NCI-H748 (cell line): ENCODE data around the gene KCNS1.

Source experiments
- DNase-seq: peaks from one replicate; lab custom pipeline; 2025; ENCODE audit not compliant: unreplicated experiment; lab: John Stamatoyannopoulos, UW

Gene KCNS1

DNA sequence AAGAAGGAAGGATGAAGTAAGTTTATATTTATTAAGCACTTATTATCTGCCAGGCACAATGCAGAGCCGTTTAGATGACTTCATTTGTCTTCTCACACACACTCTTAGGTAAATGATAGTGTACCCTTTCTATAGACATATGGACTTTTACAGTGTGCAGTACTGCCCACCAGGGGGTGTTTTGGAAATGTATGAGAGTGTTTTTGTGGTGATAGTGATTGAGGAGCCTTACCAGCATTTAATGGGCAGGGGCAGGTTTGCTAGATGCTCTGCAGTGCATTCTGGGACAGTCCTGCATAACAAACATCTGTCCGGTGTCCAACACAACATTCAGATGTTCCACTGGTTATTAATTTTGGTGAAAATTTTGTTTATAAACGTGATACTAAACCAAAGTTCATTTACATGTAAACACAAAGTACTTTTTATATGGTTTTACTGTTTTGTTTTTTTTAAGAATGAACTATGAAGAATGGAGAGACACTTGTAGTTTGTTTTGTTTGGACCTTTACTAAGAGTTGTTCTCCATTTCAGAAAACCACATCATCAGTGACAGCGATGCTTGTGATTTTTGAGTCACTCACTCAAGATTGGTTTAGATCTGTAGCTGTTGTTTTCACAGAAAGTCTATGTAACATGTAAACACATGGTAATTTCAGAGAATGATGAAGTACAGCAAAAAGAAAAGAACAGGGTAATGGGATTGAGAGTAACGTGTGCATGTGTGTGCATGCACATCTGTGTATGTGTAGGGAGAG, 19.9 kb downstream of the KCNS1 start:
- no peak for DNase-seq

DNA sequence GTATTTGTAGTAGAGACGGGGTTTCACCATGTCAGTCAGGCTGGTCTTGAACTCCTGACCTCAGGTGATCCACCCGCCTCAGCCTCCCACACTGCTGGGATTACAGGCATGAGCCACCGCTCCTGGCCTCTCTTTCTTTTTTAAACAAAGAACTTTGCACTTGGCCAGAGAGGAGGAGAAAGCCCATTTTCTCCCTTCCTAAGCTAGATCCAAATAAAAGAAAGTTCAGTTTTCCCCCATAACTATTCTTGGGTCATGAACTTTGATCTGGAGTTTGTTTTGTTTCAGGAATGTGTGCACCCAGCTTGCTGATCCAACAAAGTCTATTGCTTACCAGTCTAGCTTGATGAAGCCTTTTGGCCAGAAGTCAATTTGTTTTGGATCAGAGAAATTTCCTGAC, 23.4 kb downstream of the KCNS1 start:
- no peak for DNase-seq

DNA sequence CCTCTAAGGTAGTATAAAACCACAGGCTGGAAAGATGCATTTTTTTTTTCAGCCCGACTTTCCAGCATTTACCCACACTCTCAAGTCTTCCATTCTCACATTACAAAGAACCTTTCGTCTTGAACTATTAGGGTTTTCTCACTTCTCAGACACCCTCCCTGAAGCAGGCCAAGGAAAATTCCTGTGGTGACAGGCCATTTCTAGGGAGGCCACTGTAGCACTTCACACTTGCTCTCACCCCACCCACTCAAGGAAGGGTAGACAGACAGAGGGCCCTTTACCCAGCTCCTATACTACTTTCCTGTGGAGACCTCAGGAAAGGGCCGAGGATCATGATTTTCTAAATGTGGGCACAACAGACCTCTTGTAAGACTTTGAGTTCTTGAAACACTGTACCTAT, 27.7 kb downstream of the KCNS1 start:
- DNase-seq: no peak

DNA sequence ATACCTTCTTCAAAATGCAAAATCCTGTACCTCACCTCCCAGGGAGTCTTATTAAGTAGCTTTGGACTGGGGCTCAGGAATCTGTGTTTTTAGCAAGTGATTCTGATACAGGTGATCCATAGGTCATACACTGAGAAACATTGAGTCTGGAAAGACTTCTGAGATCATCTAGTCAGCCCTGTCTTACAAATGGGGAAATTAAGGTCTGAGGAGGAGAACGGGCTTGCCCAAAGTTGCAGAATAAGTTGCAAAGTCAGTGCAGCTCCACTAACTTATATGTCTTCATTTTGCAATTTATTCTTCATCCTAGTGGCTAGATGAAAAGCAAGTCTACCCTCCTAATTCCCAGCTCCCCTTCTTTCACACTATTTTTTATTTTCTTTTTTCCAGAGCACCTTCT, 28.9 kb downstream of the KCNS1 start:
- no peak for DNase-seq

DNA sequence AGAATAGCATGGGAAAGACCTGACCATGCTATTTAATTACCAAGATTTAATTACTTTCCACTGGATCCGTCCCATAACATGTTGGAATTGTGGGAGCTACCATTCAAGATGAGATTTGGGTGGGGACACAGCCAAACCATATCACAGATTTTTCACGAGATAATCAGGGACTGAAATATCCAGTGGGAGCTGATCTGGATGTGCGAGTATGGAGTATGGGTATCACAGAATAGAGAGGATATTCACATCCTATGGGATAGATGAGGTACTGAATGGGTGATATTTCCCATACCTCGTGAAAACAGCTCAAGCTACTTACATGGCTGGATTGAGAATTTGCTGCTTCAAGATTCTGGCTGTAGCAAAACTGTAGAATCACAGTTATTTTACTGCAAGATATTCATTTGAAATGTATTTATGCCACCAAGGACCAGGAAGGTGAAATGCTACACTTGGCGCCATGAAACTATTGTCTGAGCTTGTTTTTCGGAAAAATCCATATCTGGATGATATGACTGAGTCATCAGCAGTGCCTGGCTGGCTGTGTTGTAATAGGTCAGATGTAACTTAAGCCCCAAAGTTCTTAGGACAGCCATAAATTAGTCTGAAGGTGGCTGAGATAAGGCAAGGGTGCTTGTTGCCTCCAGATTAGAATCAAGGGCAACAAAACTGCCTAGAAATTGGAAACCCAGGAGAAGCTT, 29.8 kb downstream of the KCNS1 start:
- no peak for DNase-seq

DNA sequence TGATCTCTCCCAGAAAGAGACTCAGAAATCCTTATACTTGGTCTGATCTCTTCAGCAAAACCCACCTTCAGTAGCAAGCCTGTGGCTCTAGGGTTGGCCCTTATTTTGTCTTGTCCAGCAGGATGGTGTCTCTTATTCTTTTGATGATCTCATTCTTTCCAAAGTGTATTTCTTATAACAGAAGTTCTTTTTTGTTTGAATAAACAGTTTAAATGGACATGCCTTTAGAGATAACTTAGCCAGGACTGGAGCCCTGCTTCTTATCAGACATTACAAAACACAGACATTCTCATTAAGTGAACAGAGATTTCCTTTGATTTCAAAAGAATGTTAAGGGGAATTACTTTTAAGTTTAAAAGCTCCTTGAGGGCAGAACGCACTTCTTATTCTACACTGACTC, 31.7 kb downstream of the KCNS1 start:
- DNase-seq: no peak

DNA sequence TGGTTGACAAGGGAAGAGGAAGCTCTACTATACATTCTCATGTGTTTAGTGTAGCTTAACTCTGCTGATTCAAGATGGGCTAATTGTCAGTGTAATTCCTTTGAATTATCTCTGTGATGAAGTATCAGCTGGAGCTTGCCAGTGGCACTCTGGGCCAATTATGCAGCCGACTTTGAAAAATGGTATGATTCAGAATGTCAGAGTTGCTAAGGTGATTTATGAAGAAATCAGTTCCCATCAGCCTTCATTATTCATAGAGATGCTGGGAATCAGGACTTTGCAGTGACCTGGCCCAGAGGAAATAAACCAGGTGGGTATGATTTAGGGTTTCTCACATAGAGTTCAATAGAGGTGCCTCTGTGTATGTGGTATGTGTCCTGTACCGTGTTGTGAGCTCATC, 33.4 kb downstream of the KCNS1 start:
- DNase-seq: no peak

DNA sequence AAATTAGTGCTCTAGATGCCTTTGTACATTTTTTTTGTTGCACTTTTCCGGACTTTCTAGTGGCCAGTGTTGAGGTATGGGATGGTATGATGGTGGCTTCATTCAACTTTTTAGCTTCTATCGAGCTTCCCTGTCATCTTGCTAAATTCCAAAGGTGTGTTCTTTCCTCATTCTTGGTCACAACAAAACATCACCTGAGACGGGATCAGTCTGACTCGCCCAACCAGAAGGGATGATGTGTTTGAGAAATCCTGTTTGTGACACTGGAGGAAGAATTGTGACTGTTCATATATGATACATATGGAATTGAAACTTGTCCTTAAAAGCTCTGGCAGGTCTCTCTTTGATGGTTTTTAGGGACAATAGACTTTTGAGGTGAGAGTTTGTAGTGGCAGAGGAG, 33.8 kb downstream of the KCNS1 start:
- DNase-seq: no peak

DNA sequence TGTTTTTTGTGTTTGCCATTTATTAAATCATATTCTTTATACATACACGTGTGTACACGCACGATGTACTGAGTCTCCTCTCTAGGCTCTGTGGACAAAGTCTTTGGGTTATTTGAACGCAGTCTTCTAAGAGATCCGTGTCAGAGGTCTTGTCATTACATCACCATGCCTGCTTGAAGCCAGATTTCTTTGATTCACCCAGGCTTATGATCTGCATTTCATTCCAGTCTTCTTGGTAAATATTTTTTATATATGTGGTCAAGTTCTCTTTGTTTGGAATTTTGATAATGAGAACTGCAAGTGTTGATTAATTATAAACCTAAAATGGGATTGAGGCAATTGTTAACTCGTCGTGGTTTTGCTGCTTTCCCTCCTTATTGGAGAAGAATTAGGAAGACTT, 34.6 kb downstream of the KCNS1 start:
- DNase-seq: no peak

DNA sequence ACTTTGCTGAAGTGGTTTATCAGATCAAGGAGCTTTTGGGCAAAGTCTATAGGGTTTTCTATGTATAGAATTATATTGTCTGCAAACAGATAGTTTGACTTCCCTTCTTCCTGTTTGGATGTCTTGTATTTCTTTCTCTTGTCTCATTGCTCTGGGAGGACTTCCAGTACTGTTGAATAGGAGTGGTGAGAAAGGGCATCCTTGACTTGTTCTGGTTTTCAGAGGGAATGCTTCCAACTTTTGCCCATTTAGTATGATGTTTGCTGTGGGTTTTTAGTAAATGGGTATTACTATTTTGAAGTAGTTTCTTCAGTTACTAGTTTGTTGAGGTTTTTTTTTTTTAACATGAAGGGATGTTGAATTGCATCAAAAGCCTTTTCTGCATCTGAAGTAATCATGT, 36.1 kb downstream of the KCNS1 start:
- DNase-seq: no peak

DNA sequence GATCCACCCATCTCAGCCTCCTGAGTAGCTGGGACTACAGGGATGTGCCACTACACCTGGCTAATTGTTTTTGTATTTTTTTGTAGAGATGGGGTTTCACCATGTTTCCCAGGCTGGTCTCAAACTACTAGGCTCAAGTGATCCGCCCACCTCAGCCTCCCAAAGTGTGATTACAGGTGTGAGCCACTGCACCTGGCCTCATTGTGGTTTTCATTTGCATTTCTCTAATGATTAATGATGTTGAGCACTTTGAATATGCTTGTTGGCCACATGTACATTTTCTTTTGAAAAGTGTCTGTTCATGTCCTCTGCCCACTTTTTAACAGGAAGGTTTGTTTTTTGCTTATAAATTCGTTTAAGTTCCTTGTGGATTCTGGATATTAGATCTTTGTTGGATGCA, 37.8 kb downstream of the KCNS1 start:
- DNase-seq: peak; percentile 2

DNA sequence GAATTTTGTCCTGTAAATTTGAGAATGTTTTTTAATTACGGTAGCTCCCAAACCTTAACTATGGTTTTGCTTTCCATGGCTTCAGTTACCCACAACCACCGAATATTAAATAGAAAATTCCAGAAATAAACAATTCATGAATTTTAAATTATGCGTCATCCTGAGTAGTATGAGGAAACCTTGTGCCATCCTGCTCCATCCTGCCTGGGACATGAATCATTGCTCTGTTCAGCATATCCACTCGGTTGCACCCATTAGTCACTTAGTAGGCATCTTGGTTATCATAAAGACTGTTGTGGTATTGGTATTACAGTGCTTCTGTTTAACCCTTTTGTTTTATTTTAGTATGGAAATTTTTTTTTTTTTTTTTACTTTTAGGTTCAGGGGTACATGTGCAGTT, 39.7 kb downstream of the KCNS1 start:
- no peak for DNase-seq

DNA sequence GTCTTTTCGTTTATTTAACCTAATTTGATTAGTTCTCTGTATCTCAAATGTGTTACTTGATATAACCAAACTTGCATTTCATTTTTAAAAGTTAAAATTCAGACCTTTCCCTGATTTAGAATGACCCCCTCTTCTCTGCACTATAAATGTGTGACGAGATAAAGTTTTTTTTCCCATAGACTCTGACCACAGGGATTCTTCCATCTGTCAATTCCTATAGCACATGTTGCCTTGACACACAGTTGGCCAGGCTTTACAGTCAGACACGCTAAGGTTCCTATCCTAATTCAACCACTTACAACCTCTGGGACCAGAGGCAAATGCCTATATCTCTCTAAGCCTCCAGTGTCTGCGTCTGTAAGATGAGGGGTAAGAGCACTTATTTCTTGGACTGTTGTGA, 40.6 kb downstream of the KCNS1 start:
- no peak for DNase-seq

DNA sequence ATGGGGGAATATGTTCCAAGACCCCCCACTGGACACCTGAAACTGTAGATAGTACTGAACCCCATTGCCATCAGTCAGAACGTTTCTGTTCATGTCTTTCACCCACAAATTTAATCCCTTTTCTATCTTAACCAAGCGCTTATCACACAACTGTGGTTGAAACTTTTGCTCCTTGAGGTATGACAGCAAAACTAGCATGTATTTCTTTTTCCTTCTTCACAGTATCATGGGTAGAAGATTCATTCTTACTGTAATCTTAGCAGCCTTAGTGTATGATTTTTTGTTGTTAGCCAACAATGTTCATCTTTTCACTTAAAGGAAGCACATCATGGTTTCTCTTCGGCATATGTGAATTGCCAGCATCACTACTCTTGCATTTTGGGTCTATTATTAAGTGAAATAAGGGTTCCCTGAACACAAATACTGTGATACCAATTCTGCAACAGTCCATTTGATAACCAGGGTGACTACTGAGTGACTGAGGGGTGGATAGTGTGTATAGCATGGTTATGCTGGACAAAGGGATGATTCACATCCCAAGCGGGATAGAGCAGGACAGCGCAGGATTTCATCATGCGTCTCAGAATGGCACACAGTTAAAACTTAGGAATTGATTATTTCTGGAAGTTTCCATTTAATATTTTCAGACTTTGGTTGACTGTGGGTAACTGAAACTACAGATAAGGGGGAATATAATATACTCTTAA, 41.8 kb downstream of the KCNS1 start:
- no peak for DNase-seq

DNA sequence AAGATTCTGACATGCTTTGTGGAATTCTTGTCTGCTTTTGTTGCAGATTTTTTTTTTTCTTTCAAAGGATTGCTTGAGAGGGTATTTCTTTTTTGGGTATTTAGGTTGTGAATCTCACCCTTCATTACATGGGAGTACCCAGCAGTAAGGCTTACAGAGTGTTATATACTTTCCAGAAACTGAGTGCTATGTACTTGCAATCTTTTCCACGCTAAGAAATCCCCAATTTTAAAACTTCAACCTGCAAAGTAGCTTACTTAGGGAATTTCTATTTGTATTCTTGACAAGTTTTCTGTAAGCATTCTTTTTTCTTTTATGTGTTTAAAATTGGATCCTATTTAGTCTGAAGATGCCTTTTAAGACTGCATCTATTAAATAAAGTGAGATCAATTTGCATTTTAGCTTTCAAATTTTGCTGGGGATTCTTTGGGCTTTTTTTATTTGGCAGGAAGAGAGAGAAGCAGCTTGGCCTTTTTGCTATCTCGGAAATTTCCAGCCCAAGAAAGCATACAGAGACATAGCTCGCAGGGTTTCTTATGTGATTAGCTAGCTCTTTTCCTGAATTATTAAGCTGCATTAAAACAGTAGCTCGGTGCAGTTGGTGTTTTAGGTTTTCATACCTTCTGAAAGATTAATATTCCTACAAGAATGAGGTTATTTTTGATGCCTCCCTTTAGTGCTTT, 42.6 kb downstream of the KCNS1 start:
- DNase-seq: no peak

DNA sequence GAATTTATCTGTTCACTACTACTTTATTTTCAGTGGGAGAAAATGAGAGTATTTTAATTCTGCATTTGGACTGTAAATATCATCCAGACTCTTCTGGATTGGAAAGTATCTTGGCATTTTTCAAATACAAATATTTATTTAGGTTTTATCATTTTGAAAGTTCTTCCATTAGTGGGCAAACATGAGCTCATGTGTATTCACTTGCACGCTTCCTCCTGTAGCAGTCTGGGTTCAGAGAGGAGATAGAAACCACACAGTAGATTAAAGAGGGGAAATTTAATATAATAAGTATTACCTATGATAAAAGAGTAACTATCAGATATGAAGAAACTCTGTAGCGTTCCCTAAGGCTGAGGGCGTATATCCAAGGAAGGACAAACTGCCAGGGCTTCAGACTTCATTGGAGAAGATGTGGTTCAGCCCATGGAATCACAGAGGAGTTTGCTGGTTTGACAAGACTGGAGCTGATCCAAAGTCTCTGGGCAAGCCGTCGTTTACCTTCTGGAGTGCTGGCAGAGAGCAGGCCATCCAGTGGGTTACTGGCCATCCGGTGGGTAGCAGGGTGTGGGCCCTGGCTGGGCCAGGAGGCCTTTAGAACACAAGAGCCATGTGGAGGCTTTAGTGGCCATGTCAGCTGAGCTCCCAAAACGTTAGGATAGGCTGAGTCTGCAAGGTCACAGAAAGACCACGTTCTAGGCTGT, 44.3 kb downstream of the KCNS1 start:
- no peak for DNase-seq

DNA sequence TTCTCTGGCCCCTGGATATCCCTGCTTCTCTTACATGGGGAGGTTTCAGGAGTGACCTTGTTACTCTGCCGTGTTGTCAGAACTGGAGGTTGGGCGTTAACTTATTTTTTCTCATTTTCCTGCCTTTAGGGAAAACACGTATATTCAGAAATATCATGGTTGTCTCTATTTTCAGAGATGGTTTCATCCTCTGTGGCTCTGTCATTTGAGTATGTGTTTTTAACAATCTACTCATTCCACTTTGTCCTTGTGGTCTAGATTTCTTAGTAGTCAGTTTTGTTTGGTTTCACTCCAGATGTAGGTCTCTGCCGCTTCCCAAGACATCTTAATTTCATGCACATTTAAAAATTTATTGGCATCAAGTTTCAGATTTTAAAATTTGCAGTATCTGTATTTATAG, 45.9 kb downstream of the KCNS1 start:
- DNase-seq: no peak

DNA sequence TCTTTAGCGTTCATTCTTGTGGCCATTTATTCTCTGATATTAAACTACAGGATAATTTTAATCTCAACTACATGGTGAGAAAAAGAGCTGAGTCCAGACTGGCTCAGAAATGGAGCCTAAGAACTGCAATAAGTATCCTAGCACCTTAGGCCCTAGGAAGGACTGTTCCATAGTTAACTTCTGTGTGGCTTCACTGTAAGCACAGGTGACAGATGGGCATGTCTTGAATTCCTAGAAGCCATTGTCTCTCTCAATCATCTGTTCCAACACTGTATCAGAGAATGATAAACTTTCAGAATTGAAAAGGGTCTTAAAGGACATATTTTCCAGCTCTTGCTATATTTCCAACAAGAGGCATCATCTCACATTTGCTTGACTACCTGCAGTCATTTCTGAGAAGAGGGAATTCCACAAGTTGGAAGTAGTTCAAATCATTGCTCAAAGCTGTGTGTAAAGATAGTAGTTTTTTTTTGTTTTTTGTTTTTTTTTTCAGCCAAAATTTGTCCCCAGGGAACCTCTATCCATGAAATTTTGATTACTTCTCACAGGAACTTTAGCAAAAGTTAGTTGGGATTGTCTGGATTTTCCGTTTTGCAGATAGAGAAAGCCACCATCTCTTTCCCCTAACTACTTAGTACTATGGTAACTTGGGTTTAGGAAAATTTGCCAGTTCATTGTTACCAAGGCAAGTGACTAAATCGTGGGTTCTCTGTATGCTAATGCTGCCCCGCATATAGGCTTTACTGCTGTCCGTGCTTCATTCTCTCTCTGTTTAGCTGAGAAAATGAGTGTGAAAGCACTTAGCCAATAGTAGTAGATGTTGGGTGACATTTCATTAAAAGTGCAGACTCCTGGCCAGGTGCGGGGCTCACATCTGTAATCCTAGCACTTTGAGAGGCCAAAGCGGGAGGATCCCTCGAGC, 47.2 kb downstream of the KCNS1 start:
- DNase-seq: no peak

DNA sequence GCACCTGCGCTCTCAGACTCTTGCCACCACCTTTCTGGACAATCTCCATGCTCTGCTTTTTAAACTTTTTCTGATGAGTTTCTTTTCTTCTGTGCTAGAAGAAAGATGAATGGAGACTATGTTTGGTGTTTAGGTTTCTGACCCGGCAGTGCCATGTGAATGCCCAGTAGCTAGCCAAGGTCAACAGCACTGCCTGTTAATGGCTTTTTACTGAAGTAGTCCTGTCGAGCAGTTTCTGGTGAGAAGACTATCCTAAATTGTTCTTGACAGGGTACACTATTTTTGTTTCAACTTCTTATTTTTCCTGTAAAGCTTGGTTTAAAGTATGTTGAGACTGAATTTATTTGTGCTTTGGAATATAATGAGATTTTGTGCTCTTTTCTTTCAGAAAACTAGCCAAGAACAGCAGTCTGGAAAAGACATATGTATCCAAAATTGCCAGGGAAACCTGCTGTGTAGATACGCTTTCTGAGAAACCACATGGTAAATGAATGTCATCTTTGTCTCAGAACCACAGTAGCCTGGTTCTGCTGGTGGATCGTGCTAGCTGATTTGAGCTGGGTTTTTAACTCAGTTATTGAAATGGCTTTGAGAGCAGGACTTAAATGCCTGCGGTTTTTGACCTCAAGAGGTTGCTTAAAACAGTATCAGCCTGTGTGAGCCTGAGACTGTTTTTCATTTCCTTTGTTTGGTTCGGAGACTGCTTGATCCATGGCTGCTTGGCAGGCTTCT, 48.1 kb downstream of the KCNS1 start:
- DNase-seq: no peak
